ENCODE data around the gene NHEJ1. TPM values are rescaled to one million over a fixed set of nuclear protein-coding genes. Genes with fewer than 3 reads are reported as not detected.

The NHEJ1 gene
- total and polyA plus RNA-seq, 9 of the 15 experiments (the other 6 are each of a cell fraction or from before 2014, with no cell fraction given), result 9.0 to 23.7 (median 13.9) TPM

GRCh38 chr2:219057709-219058540 lies 102.7 kb downstream of the NHEJ1 start:
- POLR2A ChIA-PET, result interaction anchor here (0.6 kb wide), 1 partner anchor 42 kb away, joined by 3 read pairs; no protein-coding TSS in a partner anchor
- in situ Hi-C loops (cut with MboI), result loop anchor here (5.0 kb wide), 1 partner anchor 99 kb away; no protein-coding TSS in a partner anchor
- TF ChIP-seq PHF21A (IDR thresholded peaks at IDR 0.05; ENCODE audit: borderline replicate concordance, low read depth), result no peak
- TF ChIP-seq FIP1L1 (IDR thresholded peaks at IDR 0.05; ENCODE audit: low read depth, low read length, poor library complexity, severe bottlenecking), result no peak
- TF ChIP-seq U2AF1 (optimal IDR thresholded peaks at IDR 0.05; ENCODE audit: low read depth, low read length), result no peak
- peak; percentile 46; the same call in 1 of the 2 replicates for TF ChIP-seq RB1 (IDR thresholded peaks at IDR 0.05; ENCODE audit: low read depth)
- no peak for TF ChIP-seq THRA (IDR thresholded peaks at IDR 0.05)
- TF ChIP-seq ARID2 (IDR thresholded peaks at IDR 0.05), result peak; percentile 45; the same call in 1 of the 2 replicates
- 0 out of 2 replicates have a peak, but pooled peaks have one; percentile 59 for TF ChIP-seq EZH2 (IDR thresholded peaks at IDR 0.05; ENCODE audit: borderline replicate concordance, low read depth, low read length)
- peak; percentile 78 for TF ChIP-seq STAG1 (CRISPR knock-in tag; IDR thresholded peaks at IDR 0.05; ENCODE audit: borderline replicate concordance)
- TF ChIP-seq ZNF507 (tag; conservative IDR thresholded peaks at IDR 0.05), result no peak
- peak; percentile 15; the same call in 1 of the 2 replicates for TF ChIP-seq CREM (IDR thresholded peaks at IDR 0.05; ENCODE audit: low read depth)
- TF ChIP-seq CTCF (IDR thresholded peaks at IDR 0.05 in 2 of 3, conservative IDR thresholded peaks at IDR 0.05 in 1 of 3; ENCODE audit: insufficient read depth in 2 of 3, low read depth in 1 of 3, low read length in 3 of 3), result peak; percentile 75 to 89 (median 78)
- TF ChIP-seq DEAF1 (CRISPR knock-in tag; IDR thresholded peaks at IDR 0.05), result peak; percentile 50; the same call in 1 of the 2 replicates
- no peak for TF ChIP-seq JUNB (CRISPR knock-in tag; conservative IDR thresholded peaks at IDR 0.05)
- no peak for TF ChIP-seq RCOR1 (IDR thresholded peaks at IDR 0.05; ENCODE audit: borderline replicate concordance in 1 of 2, low read depth in 2 of 2, low read length in 2 of 2)

More at GRCh38 chr2:219057709-219058540, 102.7 kb downstream of the NHEJ1 start:
- H3K4me3 ChIP-seq, result no peak overlapping the region
- no TSS peak for BruUV-seq (replicated peaks)
- 9% methylated on average over 11 of the region's 52 CpGs for WGBS (ENCODE audit: insufficient coverage, low coverage, missing lambda C conversion rate)
- no peak overlapping the region for H2AFZ ChIP-seq (ENCODE audit: low read depth, low read length)
- DNase-seq (ENCODE audit: extremely low read depth in 1 of 4, low spot score in 3 of 4), result peak; percentile 69 to 78 (median 74)
- no peaks in the 10 kb centered on the region for H3K9me3 ChIP-seq (replicated peaks; ENCODE audit: control insufficient read depth, insufficient read depth, low read depth, low read length)
- peaks cover 0 to 25% of the 10 kb centered on the region in 2 experiments; a peak in 2 of 5 replicates for H3K4me1 ChIP-seq (replicated peaks in 1 of 2; ENCODE audit: control insufficient read depth in 2 of 2, insufficient read depth in 2 of 2, low read length in 2 of 2)
- intact Hi-C loops (cut with micrococcal nuclease), result loop anchor here (1.0 to 5.0 kb wide), 3 partner anchors 61 to 97 kb away; partner anchors contain the start of gene CRYBA2
- H3K9me1 ChIP-seq (ENCODE audit: control insufficient read depth, insufficient read depth, low read length), result no peaks in the 10 kb centered on the region
- peaks cover 14 to 57% of the 10 kb centered on the region in 2 experiments; a peak in 4 of 5 replicates for H3K27me3 ChIP-seq (ENCODE audit: control insufficient read depth in 2 of 2, insufficient read depth in 2 of 2, low read length in 2 of 2)
- H3K9ac ChIP-seq (ENCODE audit: insufficient read depth in 1 of 2, low read depth in 2 of 2, low read length in 2 of 2), result 0 out of 4 replicates have a peak overlapping the region, but pooled peaks of 1 of the 2 experiments have one; percentile 17
- CTCF ChIA-PET (ENCODE audit: low intra/inter-chr PET ratio), result interaction anchor here (0.6 to 2.3 kb wide), 6 partner anchors 61 to 330 kb away, joined by 3 to 17 read pairs (median 4); partner anchors contain the start of gene DNPEP
- peak; percentile 98 for ATAC-seq
- H3K27ac ChIP-seq (ENCODE audit: extremely low read depth, low read depth, low read length), result no peak overlapping the region
- H3K36me3 ChIP-seq (ENCODE audit: control insufficient read depth, insufficient read depth, low read length), result no peaks in the 10 kb centered on the region
- FAIRE-seq, result no peak
- no peak overlapping the region for H3K4me2 ChIP-seq (ENCODE audit: insufficient read depth, low read length)
- 0 out of 2 replicates have a peak, but pooled peaks cover 6% of the 10 kb centered on the region for H4K20me1 ChIP-seq (replicated peaks; ENCODE audit: control insufficient read depth, insufficient read depth, low read length)
- H3K79me2 ChIP-seq (ENCODE audit: control insufficient read depth, insufficient read depth, low read length), result no peaks in the 10 kb centered on the region

Data from K562 (cell line).